K562 (cell line): Measurements from ENCODE around the gene RHOA. TPM values are rescaled to one million over a fixed set of nuclear protein-coding genes. Genes with fewer than 3 reads are reported as not detected.

Experiments
- ATAC-seq: fragments of 200-7000 bp; cut with Tn5 transposase; 3 replicates; pipeline ENCODE4 v1.9.1; 2020; ENCODE audit warnings: moderate library complexity
- BruUV-seq: library from RNA; stranded (reverse); fragments of 400-500 nt; replicated peaks from 2 replicates; lab custom pipeline; 2021; lab: Mats Ljungman, UMichigan
- CTCF ChIA-PET: fragments of 300-600 bp; formaldehyde crosslinking; extraction: SDS; loops from one replicate; lab custom pipeline; 2021; ENCODE audit warnings: low intra/inter-chr PET ratio; lab: Yijun Ruan, JAX
- POLR2A ChIA-PET: fragments of 300-600, 350-650 bp; sonication (Branson Sonifier 250); formaldehyde crosslinking; extraction: SDS; loops from one replicate; lab custom pipeline; 2021; ENCODE audit warnings: antibody characterized with exemption, inconsistent platforms; lab: Yijun Ruan, JAX
- DNase-seq, 4 experiments: peaks; one replicate each; pipeline versions ENCODE4 v3.0.0 to v3.0.0-alpha.2; 2011 to 2018; ENCODE audit warnings: low spot score in 3 of 4, mixed read lengths in 3 of 4; ENCODE audit errors: extremely low read depth in 1 of 4
- FAIRE-seq: peaks from 2 replicates; lab custom pipeline; 2011; peaks lifted over from hg19 to GRCh38; lab: Jason Lieb, UNC
- H2AFZ ChIP-seq: 2 replicates; pipeline ENCODE4 v1.6.0; 2011; ENCODE audit warnings: low read depth, low read length, control low read depth, inconsistent platforms
- H3K27ac ChIP-seq: fragments of 200-600 bp; 3 replicates; pipeline ENCODE4 v1.8.0; 2011; ENCODE audit warnings: low read depth, mild to moderate bottlenecking, control low read depth, inconsistent platforms, low read length, moderate library complexity, mixed read lengths; ENCODE audit errors: extremely low read depth
- H3K27me3 ChIP-seq, 2 experiments: fragments of 300-600 bp in 1 of 2; 2 replicates in 1 of 2; 3 replicates in 1 of 2; pipeline versions ENCODE4 v1.6.0 to v1.8.0; 2011; ENCODE audit warnings: inconsistent platforms in 2 of 2, low read length in 2 of 2, mild to moderate bottlenecking in 1 of 2, mixed read lengths in 1 of 2, moderate library complexity in 1 of 2; ENCODE audit not compliant: control insufficient read depth in 2 of 2, insufficient read depth in 2 of 2
- H3K36me3 ChIP-seq: fragments of 300-600 bp; 3 replicates; pipeline ENCODE4 v1.8.0; 2011; ENCODE audit warnings: mild to moderate bottlenecking, low read length, inconsistent platforms; ENCODE audit not compliant: control insufficient read depth, insufficient read depth
- H3K4me1 ChIP-seq, 2 experiments: fragments of 200-600 bp in 1 of 2; replicated peaks in 1 of 2; 2 replicates in 1 of 2; 3 replicates in 1 of 2; pipeline versions ENCODE4 v1.5.1 to v1.8.0; 2011; ENCODE audit warnings: inconsistent platforms in 2 of 2, low read length in 2 of 2, mild to moderate bottlenecking in 1 of 2, mixed read lengths in 1 of 2, moderate library complexity in 1 of 2; ENCODE audit not compliant: control insufficient read depth in 2 of 2, insufficient read depth in 2 of 2
- H3K4me2 ChIP-seq: 2 replicates; pipeline ENCODE4 v1.6.1; 2011; ENCODE audit warnings: low read length, control low read depth, inconsistent platforms, mixed read lengths; ENCODE audit not compliant: insufficient read depth
- H3K4me3 ChIP-seq: fragments of 200-600 bp; sonication (generic), shearing (Covaris generic); 2 replicates; pipeline ENCODE4 v1.5.1; 2016; ENCODE audit warnings: control low read depth, inconsistent platforms
- H3K79me2 ChIP-seq: fragments of 200-600 bp; 3 replicates; pipeline ENCODE4 v1.8.0; 2011; ENCODE audit warnings: low read length, inconsistent platforms; ENCODE audit not compliant: control insufficient read depth, insufficient read depth
- H3K9ac ChIP-seq, 2 experiments: 2 replicates each; pipeline versions ENCODE4 v1.6.0 to v1.6.1; 2011; ENCODE audit warnings: low read depth in 2 of 2, low read length in 2 of 2, control low read depth in 1 of 2, inconsistent platforms in 1 of 2, mild to moderate bottlenecking in 1 of 2, mixed read lengths in 1 of 2; ENCODE audit not compliant: insufficient read depth in 1 of 2
- H3K9me1 ChIP-seq: one replicate; pipeline ENCODE4 v1.6.0; 2011; ENCODE audit warnings: inconsistent platforms, mild to moderate bottlenecking, low read length, moderate library complexity; ENCODE audit not compliant: control insufficient read depth, insufficient read depth
- H3K9me3 ChIP-seq: replicated peaks from 2 replicates; pipeline ENCODE4 v1.5.1; 2011; ENCODE audit warnings: low read depth, low read length, inconsistent platforms; ENCODE audit not compliant: control insufficient read depth, insufficient read depth
- H4K20me1 ChIP-seq: replicated peaks from 2 replicates; pipeline ENCODE4 v1.6.1; 2011; ENCODE audit warnings: low read length, inconsistent platforms, mixed read lengths; ENCODE audit not compliant: control insufficient read depth, insufficient read depth
- BRF2 ChIP-seq: IDR thresholded peaks from 3 replicates; pipeline ENCODE4 v1.6.1; 2011; ENCODE audit warnings: borderline replicate concordance, mild to moderate bottlenecking; ENCODE audit not compliant: insufficient read length, insufficient read depth
- SMAD1 ChIP-seq: fragments of 150-350 bp; IDR thresholded peaks from 2 replicates; pipeline ENCODE4 v1.6.1; 2014; ENCODE audit warnings: low read length, low read depth; ENCODE audit not compliant: partially characterized antibody
- WGBS: fragments of 100-300 bp; shearing (Covaris generic); methylation state at CpG from one replicate; pipeline ENCODE4 v1.1.6; 2016; ENCODE audit warnings: low coverage, mixed read lengths; ENCODE audit not compliant: insufficient coverage; ENCODE audit errors: missing lambda C conversion rate; 5-methylcytosine and 5-hydroxymethylcytosine counted together
- in situ Hi-C: fragments of 300-500 bp; cut with MboI; formaldehyde crosslinking; loops from 4 replicates; pipeline ENCODE4 v1.15.0; 2018; ENCODE audit warnings: inconsistent platforms, mixed read lengths
- intact Hi-C: fragments of 100-400 bp; cut with micrococcal nuclease; formaldehyde crosslinking; loops from 2 replicates; pipeline ENCODE4 v1.14.2; 2022
- polyA plus RNA-seq, 8 experiments: library from polyadenylated mRNA; depleted of rRNA in 4 of 8; stranded (reverse) in 5 of 8; unstranded in 3 of 8; fragments of >200 nt; fragmentation: Nextera tagmentation in 2 of 8; fragmentation: Illumina TruSeq in 1 of 8; extraction: Ambion mirVana in 2 of 8; extraction: Trizol in 1 of 8; gene quantifications; 2 replicates each; pipeline versions ENCODE4 v1.2.1 to v1.2.3, GENCODE V29; 2011 to 2014; ENCODE audit warnings: inconsistent platforms in 1 of 8, missing spikeins in 1 of 8
- total RNA-seq, 7 experiments: library from RNA; depleted of rRNA in 6 of 7; stranded (reverse); fragments of >200 nt in 6 of 7; fragmentation: Illumina TruSeq in 2 of 7; extraction: Trizol in 2 of 7; gene quantifications; 2 replicates each; pipeline versions ENCODE4 v1.2.1 to v1.2.3, GENCODE V29; 2011 to 2021; ENCODE audit warnings: low replicate concordance in 1 of 7
- TF ChIP-seq, protein P1 (sequence below): fragments of 250-450 bp; sonication (Bioruptor Pico); IDR thresholded peaks from 2 replicates; pipeline ENCODE4 v1.5.0; 2021; ENCODE audit warnings: mild to moderate bottlenecking, borderline replicate concordance

RHOA gene
- total and polyA plus RNA-seq, 9 of the 15 experiments (the other 6 are each of a cell fraction or from before 2014, with no cell fraction given), result 136 to 540 (median 236) TPM

DNA sequence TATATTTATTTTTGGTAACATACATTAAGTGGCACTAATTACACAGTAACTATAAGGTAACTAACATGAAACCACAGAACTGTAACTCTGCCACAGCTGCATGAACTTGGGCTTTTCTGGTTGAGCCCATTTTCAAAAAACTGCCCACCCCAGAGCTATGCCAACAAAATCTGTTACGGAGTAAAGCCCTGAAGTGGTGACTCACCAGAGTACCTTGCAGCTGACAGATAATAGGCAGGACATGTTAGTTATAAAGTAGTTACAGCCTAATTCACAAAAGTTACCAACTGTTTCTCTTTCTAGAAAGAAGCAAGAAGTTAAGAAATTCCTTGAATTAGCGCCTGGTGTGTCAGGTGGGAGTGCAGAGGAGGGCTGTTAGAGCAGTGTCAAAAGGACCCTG is 52.2 kb downstream of the RHOA start:
- Histone ChIP-seq H3K9me3 (no peaks in the 10 kb centered on the region), H2AFZ (no peak overlapping the region), H3K27me3 (no peaks in the 10 kb centered on the region), H3K9me1 (no peaks in the 10 kb centered on the region), H4K20me1 (no peaks in the 10 kb centered on the region)
- ATAC-seq (no peak), DNase-seq (no peak)
- ChIA-PET CTCF (no interaction called here), POLR2A (interaction anchor here (0.6 kb wide), 1 partner anchor 10 kb away, joined by 3 read pairs; no protein-coding TSS in a partner anchor)
- 96% methylated on average over 2 of the region's 2 CpGs for WGBS
- TF ChIP-seq BRF2 (no peak), SMAD1 (no peak)
- TF ChIP-seq, protein P1, sequence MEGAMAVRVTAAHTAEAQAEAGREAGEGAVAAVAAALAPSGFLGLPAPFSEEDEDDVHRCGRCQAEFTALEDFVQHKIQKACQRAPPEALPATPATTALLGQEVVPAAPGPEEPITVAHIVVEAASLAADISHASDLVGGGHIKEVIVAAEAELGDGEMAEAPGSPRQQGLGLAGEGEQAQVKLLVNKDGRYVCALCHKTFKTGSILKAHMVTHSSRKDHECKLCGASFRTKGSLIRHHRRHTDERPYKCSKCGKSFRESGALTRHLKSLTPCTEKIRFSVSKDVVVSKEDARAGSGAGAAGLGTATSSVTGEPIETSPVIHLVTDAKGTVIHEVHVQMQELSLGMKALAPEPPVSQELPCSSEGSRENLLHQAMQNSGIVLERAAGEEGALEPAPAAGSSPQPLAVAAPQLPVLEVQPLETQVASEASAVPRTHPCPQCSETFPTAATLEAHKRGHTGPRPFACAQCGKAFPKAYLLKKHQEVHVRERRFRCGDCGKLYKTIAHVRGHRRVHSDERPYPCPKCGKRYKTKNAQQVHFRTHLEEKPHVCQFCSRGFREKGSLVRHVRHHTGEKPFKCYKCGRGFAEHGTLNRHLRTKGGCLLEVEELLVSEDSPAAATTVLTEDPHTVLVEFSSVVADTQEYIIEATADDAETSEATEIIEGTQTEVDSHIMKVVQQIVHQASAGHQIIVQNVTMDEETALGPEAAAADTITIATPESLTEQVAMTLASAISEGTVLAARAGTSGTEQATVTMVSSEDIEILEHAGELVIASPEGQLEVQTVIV (CRISPR knock-in tag), result no peak
- TF ChIP-seq, all 486 proteins: peak for 0
- Histone ChIP-seq H3K4me2 (no peak overlapping the region), H3K4me1 (peaks cover 0 to 2% of the 10 kb centered on the region in 2 experiments; a peak in 4 of 5 replicates), H3K9ac (no peak overlapping the region), H3K79me2 (no peaks in the 10 kb centered on the region; the same call in 2 of the 3 replicates), H3K27ac (no peak overlapping the region), H3K4me3 (no peak overlapping the region), H3K36me3 (peaks cover 65% of the 10 kb centered on the region; the same call in 2 of the 3 replicates)
- no TSS peak for BruUV-seq
- intact Hi-C loops (no loop called here), in situ Hi-C loops (no loop called here)
- no peak for FAIRE-seq
